ENCODE measurements around the gene ASIC2. TPM values are rescaled to one million over a fixed set of nuclear protein-coding genes. Genes with fewer than 3 reads are reported as not detected.
A peak's percentile ranks its signal among the peaks of the same experiment; 100 is the strongest.

ASIC2 gene
- total RNA-seq, 1 experiment from 2014 or later: 0.74 TPM

GRCh38 chr17:33192951-33193911 is 99.9 kb downstream of the ASIC2 start:
- Histone ChIP-seq H3K27me3 (ENCODE audit: insufficient read depth, low read length) (peaks cover 43% of the 10 kb centered on the region), H3K4me1 (ENCODE audit: insufficient read depth, low read length) (peaks cover 6% of the 10 kb centered on the region; the same call in 1 of the 2 replicates), H3K4ac (ENCODE audit: low read depth, low read length) (no peak overlapping the region), H3K9ac (ENCODE audit: extremely low read depth, insufficient read length, low read length) (no peak overlapping the region), H2BK5ac (ENCODE audit: insufficient read length, low read length) (no peak overlapping the region), H2BK12ac (ENCODE audit: insufficient read length, low read depth, low read length) (no peak overlapping the region), H4K8ac (replicated peaks; ENCODE audit: insufficient read length, low read depth, low read length) (no peak overlapping the region), H3T11ph (ENCODE audit: low read length) (no peak overlapping the region), H3K18ac (ENCODE audit: insufficient read length, low read depth, low read length) (no peak overlapping the region), H4K20me1 (ENCODE audit: control insufficient read depth, insufficient read depth, insufficient read length) (no peaks in the 10 kb centered on the region), H3K79me2 (ENCODE audit: insufficient read depth, low read length) (no peaks in the 10 kb centered on the region), H3K4me2 (ENCODE audit: insufficient read depth, insufficient read length, low read length) (no peak overlapping the region), H2AFZ (ENCODE audit: low read length) (no peak overlapping the region), H2BK15ac (ENCODE audit: low read depth, low read length) (no peak overlapping the region), H2AK5ac (ENCODE audit: insufficient read length, low read length) (no peak overlapping the region), H3K79me1 (ENCODE audit: insufficient read depth, low read depth, low read length, poor library complexity, severe bottlenecking) (no peaks in the 10 kb centered on the region), H4K5ac (ENCODE audit: insufficient read length, low read depth, low read length) (no peak overlapping the region), H2BK20ac (ENCODE audit: low read depth, low read length, poor library complexity, severe bottlenecking) (no peak overlapping the region), H3K56ac (ENCODE audit: insufficient read length, low read depth, low read length) (no peak overlapping the region), H3K9me3 (ENCODE audit: control insufficient read depth, low read depth, low read length) (no peaks in the 10 kb centered on the region), H2BK120ac (ENCODE audit: low read depth, low read length, poor library complexity, severe bottlenecking) (no peak overlapping the region), H3K14ac (ENCODE audit: insufficient read depth, low read length) (no peak overlapping the region), H3K23ac (ENCODE audit: insufficient read length, low read depth, low read length) (no peak overlapping the region), H3K27ac (ENCODE audit: insufficient read length, low read depth, low read length) (no peak overlapping the region), H4K91ac (ENCODE audit: insufficient read length, low read depth, low read length) (no peak overlapping the region), H3K23me2 (ENCODE audit: insufficient read length, low read depth, low read length, poor library complexity, severe bottlenecking) (no peaks in the 10 kb centered on the region)
- peak; percentile 70 for DNase-seq
- no CpG with 5 or more reads among the region's 9 CpGs for WGBS (ENCODE audit: extremely low coverage, insufficient read length, low lambda C conversion rate)
- Mint-ChIP-seq H3K27me3 (ENCODE audit: low read depth) (peaks cover 98% of the 10 kb centered on the region), H3K36me3 (ENCODE audit: insufficient read depth in 1 of 3, low read depth in 3 of 3) (no peaks in the 10 kb centered on the region), H3K9me3 (no peaks in the 10 kb centered on the region; a peak in 1 of 5 replicates), H3K27ac (no peak overlapping the region), H3K4me3 (peak overlapping the region in 1 of 2 experiments; percentile 57; a peak in 3 of 5 replicates), H3K4me1 (peaks cover 18 to 20% of the 10 kb centered on the region in 2 experiments)
- 0 out of 3 replicates have a peak, but pooled peaks have one; percentile 14 for TF ChIP-seq CTCF (conservative IDR thresholded peaks at IDR 0.05)

All from H9 (cell line).